NCI-H345 treated with DMSO at 0.1 percent for 48 hours (cell line): ENCODE measurements around the gene SLC35F2.
"Not testable (repeated sequence)": the region's sequence is repeated elsewhere in the genome, so short reads cannot be mapped to it uniquely, and the experiment has no call there.

Experiments used
- DNase-seq: peaks from one replicate; lab custom pipeline; 2025; ENCODE audit not compliant: unreplicated experiment; lab: John Stamatoyannopoulos, UW

Gene SLC35F2

DNA sequence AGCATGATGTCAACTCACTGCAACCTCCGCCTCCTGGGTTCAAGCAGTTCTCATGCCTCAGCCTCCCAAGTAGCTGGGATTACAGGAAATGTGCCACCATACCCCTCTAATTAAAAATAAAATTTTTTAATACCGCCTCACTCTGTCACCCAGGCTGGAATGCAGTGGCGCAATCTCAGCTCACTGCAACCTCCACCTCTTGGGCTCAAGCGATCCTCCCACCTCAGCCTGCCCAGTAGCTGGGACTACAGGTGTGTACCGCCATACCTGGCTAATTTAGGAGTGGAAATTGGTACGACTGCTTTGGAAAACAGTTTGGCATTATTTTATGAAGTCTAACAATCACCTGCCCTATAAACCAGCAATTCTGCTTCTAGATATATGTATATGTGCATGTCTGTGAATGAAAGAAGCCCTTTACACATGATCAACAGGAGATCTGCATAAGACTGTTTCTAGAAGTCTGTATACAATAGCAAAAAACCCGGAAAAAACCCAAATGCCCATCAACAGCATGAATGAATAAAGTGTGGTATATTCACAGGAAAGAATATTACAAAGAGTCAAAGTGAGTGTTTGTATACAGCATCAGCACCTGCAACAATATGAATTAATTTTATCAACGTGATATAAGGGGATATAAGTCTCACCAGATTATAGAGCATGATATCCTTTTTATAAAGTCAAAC lies 16.0 kb downstream of the SLC35F2 start:
- no peak for DNase-seq

DNA sequence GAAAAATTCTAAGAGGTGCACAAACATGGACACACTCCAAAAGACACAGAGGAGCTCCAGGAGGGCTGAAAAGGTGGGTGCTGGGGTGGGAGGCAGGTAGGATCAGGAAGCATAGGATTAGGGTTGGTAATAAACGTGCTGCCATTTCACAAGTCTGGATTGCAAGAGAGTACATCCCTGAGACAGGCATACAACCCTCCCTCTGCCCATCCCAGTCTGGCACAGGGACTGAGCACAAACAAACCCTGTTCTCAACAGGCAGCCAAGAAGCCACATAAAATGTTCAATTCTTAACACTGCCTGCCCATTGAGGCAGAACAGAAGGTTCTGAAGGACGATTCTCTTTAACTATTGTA lies 18.5 kb downstream of the SLC35F2 start:
- no peak for DNase-seq

DNA sequence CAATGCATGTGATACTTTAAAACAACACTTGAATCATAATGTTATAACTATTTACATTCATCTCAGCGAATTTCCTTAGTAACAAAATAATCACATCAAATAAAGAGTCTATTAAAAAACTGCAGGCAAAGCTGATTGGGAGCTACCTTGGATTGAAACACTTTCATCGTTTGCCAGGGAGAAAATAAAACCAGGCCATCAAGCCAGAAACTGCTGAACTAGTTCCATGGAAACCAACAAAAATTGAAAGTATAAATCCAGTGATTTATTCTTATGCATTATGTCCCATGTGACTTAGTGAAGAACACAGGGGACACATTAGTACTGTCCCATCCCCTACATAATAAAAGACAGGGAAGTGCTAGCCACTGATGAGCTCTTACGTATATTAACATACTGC lies 21.7 kb downstream of the SLC35F2 start:
- no peak for DNase-seq

DNA sequence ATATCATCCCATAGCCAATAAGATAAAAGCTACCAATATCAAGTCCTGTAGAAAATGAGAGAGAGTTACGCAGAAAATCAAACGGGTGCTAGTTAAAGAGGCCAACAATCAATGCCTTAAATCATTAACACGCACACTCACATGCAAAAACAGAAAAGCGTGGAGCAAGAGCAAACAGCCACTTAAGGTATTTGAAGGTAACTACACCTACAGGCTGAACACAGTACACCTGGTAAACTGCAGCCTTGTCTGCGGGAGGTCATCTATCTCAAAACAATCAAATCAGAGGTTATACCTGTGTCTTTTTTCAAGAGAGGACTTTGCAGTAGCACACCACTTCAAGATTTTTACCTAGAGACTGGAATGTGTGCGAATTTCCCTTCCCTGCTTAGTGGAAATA lies 23.6 kb downstream of the SLC35F2 start:
- no peak for DNase-seq

DNA sequence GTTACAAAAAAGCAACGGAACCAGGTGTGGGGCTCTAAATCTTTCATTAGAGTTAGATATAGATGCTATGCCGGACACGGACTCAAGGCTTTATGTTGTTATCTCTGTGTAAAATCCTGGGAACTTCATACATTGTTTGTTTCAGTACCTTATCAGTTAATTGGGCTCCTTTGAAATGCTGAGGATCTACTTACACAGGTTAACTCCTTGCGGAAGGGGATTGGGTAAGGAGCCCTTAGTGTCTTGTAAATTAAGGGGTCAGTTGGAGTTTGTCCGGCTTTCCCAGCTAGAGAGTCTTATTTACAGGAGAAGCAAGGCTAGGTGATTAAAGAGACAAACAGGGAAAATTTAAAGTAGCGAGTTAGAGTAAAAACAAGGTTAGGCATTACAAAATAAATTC lies 24.7 kb downstream of the SLC35F2 start:
- not testable (repeated sequence) for DNase-seq

DNA sequence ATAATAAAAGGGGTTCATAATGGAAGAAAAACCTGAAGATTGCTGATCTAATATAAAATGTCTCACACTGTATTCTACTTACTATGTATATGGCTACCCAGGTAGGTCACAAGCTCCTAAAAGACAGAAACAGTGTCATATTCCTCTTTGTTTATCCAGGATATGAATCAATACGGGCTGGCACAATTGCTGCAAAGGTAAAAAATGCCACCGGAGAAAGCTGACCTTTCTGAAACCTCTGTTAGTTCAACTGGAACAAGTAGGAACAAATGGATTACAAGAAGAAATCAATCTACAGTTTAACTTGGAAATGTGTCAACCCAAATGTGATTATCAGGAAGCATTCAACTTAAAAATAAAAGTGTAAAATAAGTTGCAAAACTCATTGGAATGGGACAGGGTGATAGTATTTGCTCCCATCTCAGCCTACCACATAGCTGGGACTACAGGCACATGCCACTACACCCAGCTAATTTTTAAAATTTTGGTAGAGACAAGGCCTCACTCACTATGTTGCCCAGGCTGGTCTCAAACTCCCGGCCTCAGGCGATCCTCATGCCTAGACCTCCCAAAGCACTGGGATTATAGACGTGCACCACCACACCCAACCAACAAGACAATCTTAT lies 27.6 kb downstream of the SLC35F2 start:
- DNase-seq = no peak

DNA sequence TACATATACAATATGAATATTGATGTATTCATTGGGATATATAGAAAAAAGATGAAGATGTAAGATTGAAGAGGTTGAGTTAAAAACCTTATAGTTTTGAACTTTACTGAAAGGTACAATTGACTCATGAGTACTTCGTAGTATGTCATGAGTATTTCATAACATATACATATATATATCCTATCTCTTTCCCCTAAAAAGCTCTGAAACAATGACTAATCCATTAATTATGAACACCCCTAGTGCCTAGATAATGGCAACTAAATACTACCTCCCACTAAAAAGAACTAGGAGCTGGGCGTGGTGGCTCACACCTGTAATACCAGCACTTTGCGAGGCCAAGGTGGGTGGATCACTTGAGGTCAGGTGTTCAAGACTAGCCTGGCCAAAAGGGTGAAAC lies 31.5 kb downstream of the SLC35F2 start:
- DNase-seq = no peak

DNA sequence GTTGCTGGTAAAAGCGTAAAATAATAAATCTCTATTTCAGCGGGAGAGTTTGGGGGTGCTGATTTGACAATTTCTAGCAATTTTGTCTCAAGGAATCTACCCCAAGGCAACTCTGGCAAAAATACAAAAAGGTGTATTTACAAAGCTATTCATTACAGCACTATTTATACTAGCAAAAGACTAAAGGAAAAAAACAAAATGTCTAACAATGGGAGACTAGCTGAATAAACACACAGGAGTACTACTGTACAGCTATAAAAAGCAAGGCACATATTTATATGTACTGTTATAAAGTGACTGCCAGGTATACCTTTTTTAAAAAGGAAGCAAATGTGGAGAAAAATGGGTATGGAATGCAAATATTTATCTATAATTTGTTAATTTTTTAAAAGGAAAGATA lies 32.7 kb downstream of the SLC35F2 start:
- peak; percentile 12 for DNase-seq

DNA sequence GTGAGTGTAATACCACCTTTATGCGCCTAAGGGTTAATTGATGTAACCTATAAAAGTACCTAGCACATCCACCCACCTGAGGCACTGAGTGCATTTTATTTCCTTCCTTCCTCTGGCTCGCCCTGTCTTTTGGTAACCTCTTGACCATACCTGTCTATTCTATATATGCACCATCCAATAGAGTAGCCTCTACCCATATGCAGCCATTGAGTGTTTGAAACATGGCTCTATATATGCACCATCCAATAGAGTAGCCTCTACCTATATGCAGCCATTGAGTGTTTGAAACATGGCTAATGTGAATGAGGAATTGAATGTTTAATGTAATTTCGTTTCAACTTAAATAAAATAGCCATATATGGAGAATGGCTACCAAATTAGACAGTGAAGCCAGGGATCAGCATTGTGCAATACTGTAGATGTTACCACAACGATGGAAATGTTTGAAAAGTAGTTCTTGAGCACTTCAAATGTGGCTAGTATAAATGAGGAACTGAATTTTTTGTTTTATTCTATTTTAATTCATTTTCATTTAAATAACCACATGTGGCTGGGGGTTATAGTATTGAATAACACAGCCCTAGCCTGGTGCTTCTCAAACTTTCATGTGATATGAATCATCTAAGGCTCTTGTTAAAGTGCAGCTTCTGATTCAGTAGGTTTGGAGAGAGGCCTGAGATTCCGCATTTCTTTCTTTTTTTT lies 33.8 kb downstream of the SLC35F2 start:
- DNase-seq = no peak

DNA sequence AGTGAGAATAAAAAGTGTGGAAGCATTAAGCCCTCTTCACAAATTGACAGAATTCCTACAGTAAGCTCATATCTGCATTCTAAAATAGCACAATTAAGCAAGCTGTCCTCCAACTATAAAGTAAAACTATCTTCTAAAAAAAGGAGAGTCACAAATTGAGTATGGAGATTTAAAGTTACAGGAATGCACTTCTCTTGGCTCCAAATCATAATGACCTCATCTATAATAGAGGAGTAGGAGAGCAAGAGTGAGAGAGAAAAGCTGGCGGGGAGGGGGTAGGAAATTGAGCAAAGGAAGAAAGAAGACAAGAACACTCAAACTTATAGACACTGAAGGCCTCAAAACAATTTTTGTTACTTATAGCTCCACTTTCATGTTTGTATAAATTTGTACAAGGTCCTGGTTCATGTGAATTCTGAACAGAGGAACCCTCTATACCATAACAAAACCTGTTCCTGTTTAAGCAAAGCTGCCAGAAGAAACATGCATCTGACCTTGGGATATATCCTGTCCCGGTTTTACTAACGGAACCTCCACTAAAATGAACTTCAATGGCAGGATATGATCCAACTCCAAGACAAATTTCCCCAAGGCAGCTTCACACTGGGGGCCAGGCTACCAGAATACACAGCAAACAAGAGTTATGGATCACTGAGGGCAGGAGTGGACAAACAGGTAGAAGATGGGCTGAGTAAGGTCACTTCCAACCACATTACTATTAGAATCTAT lies 37.2 kb downstream of the SLC35F2 start:
- no peak for DNase-seq

DNA sequence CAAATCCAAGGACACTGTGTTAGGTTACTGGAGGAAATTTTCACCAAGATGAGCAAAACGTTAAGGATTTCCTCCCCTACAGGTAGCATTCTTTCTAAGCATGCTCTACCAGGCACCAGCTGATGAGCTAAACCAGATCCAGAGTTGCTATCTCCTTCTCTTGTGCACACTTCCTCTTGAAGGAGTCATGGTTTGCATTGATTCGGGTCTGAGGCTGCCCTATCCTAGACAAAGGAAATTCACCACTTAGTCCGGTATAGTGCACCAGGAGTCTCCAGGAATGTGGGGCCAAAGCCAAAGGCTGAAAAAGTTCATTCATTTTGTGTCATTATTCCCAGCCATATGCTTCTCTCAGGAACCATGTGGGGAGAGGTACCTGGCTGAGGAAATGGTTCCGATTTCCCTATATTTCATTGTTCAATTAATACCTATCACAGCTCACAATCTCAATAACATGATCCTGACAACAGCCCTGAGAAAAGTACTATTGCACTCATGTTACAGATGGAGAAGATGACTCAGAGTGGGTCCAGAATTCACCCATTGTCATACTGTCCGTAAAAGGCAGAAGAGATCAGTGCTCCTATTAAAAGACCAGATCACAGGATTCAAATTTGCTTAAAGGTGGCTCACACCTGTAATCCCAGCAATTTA lies 39.1 kb downstream of the SLC35F2 start:
- DNase-seq = no peak

DNA sequence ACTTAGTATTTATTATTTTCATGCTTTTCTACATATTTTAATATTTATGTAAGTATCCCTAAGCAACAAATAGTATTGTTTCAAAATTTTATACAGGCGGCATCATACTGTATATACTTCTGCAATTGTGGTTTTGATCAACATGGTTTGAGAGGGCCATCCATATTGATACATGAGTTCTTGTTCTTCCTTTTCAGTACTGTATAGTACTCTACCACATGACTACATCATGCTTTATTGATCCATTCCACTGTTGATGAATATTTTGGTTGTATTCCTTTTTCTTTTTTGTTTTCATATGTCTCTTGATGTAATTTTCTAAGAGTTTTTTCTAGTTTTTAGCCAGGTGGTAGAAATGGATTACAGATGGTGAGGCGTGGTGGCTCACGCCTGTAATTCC lies 40.1 kb downstream of the SLC35F2 start:
- DNase-seq = no peak

DNA sequence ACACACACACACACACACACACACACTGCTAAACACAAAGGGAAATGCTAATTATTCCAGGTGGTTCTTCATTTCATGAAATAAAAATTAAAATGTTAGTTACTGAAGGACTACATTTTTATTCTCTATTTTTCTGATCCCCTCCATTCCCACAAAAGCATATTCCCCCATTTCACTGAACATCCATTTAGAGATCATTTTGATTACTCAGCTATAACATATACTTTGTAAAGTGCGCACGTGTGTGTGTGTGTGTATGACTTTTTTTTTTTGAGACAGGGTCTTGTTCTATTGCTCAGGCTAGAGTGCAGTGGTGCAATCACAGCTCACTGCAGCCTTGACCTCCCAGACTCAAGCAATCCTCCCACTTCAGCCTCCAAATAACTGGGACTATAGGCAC lies 42.6 kb downstream of the SLC35F2 start:
- DNase-seq = no peak

DNA sequence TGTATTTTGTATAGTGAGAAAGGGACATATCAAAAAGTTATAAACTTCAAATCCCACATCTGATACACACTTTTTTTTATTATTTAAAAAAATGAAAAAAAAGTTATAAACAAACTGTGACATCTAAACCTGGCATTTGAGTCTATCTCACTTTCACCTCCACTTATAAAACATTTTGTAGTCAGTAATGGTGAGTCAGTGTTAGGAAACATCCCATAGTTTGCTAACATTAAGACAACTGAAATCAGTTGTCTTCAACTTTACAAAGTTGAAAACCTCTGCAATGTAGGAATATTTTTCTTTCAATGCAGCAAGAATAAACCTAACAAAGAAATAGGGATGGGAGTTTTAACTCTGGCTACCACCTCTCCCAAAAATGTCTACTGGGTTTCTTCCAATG lies 47.7 kb downstream of the SLC35F2 start:
- no peak for DNase-seq

DNA sequence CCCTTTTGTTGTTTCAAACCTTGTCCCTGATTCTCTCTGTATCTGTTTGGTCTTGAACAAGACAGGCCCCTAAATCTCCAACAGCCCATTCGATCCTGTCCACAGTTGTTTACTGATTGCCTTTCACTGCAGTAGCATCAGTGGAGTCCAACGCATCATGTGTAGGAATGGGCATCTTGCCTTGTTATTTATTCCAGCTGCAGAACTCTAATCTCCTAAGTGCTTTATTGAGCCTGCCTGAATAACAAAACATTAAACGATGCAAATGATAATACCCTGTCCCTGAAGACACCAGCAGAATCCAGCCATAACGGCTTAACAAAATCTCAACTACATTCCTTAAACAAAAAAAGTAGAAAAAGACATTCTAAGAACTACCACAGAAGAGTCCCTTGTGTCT lies 50.1 kb downstream of the SLC35F2 start:
- no peak for DNase-seq

DNA sequence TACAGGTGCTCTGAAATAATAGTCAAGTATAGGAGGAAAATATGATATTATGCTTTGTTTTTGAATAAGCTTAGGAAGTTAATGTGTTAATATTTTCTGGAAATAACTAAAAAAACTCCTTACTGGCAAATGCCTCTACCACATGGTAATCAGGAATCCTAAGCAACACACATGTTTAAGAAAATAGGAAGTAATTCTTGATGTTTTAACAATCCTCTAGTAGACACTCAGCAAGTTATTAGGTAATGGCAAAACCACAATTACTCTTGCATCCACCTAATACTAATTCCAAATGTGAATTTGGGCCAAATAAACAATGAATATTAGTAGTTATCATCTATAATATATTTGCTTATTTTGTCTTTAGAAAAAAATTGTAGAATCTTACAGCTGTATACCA lies 53.6 kb downstream of the SLC35F2 start:
- no peak for DNase-seq

DNA sequence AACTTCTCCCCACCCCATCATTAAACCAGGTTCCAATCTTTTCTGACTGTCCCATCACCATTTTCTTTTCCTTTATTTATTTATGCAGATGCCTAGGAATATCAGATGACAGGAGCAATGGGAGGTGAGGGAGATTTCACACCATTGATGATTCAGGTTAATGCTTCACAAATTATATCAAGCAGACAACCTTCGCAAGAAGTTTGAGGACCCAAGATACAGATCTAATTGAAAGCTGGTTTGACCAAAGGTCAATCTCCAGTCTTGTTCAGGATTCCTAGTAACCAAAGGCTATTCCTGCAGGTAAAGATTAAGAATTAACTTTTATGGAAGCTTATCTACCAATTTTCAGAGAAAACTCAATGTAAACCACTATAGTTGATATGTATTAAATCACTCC lies 54.4 kb downstream of the SLC35F2 start:
- no peak for DNase-seq

DNA sequence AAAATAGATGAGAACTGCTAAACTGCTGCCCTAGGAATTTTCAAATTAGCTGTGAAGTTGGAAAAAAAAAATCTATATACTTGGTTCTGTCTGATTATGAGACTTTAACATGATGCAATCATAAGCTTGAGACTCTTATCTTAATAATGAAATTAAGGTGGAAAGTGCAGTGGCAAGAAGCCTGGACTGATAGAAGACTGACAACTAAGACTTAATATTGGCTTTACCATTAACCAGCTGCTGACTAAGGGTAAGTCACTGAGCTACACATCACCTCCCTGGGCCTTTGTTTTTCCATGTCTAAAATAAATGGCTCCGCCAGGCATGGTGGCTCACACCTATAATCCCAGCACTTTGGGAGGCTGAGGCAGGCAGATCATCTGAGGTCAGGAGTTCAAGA lies 56.9 kb downstream of the SLC35F2 start:
- DNase-seq = no peak

DNA sequence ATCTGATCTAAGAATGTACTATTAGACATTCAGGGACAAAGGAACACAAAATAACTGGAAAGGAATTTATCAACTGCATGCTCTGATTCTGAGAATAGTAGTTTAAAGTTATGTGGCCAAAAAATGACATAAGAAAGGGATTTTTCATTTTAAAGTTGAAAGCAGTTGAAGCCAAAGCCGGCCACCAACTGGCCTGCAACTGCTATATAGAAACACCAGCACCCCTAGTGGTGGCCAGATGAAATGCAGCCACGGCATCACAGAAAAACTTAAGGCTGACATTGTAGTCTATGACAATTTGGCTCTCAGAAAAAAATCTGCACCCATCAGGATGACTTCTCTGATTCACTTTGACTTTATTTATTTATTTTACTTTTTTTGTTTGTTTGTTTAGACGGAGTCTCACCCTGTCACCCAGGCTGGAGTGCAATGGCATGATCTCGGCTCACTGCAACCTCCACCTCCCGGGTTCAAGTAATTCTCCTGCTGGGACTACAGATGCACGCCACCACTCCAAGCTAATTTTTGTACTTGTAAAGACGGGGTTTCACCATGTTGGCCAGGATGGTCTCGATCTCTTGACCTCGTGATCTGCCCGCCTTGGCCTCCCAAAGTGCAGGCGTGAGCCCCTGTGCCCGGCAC lies 59.2 kb downstream of the SLC35F2 start:
- DNase-seq = peak; percentile 12

DNA sequence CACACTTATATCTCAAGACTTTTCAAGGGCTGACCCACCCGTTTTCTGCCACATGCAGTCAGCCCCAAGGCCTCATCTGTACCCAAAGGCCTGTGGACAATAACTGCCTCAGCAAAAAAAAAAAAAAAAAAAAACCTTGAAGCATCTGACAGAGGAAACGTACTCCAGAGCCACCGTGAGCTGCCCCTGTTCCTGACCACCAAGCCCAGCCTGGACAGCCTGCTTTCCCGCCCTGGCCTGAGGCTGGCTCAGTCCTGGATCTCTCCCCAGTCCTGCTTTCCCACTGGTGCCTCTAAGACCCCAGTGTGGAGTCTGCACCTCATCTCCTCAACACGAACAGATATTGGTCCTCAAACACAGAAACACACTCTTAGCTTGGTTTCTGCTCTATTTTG lies 66.5 kb downstream of the SLC35F2 start:
- no peak for DNase-seq
